GM19099 (cell line): ENCODE results near the gene C9orf50.

Experiments
- POLR2A ChIP-seq: IDR thresholded peaks from 3 replicates; pipeline ENCODE4 v1.6.1; 2011; ENCODE audit warnings: low read depth; ENCODE audit not compliant: insufficient read length; ENCODE audit errors: extremely low read depth

C9orf50 gene

DNA sequence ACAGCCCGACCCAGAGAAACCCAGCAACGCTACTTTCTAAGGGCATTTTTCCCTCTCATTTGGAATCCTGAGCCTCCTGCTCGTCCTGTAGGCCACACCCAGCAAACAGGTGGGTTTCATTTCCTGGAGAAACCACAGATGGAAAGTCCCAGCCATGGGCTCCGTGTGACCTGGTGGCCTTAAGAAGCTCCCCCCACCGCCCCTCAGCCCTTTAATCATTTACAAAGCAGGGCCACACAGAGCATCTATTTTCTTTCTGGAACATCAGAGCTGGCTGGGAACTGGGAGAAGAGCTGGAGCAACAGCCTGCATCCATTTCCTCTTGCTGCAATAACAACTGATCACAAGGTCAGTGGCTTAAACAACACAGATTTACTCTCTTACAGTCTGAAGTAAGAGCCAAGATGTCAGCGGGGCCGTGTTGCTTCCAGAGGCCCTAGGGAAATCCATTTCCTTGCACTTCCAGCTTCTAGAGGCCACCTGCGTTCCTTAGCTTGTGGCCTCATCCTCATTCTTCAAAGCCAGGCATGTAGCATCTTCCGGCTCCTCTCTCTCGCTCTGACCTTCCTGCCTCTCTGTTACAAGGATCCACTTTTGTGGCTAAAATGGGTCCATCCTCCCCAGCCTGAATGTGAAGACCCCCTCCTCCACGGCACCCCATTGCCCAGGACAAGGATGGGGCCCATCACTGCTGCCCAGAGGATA, 40.5 kb downstream of the C9orf50 start:
- peak; percentile 28 for TF ChIP-seq POLR2A

DNA sequence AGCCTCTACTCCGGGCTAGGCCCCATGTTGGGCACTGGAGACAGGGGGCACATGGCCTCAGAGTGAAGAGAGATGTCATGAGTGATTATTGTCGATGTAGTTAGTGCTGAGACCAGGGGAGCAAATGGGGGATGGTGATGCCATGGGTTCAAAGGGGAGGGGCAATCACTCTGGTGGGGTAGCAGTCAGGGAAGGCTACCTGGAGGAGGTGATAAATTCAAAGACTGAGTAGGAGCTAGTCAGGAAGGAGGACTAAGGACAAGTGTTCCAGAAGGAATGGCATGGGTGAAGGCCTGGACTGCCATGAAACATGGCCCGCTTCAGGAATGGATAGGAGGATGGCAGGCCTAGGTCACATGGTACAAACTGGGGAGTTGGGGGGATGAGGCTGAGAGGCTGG, 41.6 kb downstream of the C9orf50 start:
- no peak for TF ChIP-seq POLR2A

DNA sequence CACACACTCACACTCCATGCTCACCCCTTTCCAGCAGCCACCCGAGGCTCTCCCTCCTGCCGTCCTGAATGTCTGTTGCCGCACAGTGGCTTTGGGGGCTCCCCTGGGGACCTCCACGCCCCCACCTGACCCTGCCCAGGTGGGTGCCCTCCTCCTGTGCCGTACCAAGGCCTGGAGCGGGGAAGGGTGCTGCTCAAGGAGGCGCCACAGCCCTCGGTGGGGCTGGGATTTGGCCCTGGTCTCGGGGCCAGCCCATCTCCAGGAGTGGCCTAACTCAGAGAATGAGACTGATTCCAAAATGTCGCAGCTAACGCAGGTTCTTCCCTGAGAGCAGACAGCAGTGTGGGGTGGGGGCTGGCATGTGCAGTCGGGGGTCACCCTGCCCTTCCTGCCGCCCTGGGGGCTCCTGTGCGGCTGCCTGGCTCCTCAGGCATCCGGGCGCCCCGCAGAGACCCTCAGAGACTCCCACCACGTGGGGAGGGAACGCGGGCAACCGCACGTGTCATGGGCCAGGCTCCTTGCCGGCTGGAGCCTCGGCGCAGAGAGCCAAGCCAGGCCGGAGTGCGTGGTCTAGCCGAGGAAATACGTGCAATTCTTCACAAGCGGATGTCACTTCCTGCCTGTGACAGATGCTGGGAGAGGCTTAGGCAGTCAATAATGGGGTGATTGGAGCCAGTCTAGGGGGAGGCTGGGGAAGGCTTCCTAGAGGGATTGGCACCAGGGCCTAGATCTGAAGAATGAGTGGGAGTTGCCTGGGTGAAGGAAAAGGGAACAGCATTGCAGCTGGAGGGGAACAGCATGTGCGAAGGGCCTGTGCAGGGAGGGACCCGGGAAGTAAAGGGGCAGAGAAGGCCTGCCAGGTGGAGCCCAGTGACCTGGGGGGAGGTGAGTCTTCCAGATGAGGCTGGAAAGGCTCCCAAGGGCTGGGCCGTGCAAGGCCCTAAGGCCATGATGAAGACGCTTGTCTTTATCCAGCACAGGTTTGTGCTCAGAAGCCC, 44.1 kb downstream of the C9orf50 start:
- TF ChIP-seq POLR2A = no peak

DNA sequence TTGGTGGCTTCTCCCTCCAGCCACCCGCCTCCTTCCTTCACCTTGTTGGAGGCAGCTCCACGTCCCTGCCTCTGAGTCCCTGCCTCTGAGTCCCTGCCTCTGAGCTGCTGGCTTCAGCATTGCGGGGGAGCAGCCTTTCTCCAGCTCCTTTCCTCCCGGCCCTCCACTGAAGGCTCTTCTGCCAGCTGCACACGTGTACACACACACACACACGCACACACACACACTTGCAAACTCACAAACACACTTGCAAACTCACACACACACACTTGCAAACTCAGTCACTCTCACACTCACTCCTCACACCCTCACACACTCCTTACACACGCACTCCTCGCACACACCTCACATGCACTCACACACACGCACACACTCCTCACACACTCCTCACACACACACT, 45.1 kb downstream of the C9orf50 start:
- TF ChIP-seq POLR2A = no peak

DNA sequence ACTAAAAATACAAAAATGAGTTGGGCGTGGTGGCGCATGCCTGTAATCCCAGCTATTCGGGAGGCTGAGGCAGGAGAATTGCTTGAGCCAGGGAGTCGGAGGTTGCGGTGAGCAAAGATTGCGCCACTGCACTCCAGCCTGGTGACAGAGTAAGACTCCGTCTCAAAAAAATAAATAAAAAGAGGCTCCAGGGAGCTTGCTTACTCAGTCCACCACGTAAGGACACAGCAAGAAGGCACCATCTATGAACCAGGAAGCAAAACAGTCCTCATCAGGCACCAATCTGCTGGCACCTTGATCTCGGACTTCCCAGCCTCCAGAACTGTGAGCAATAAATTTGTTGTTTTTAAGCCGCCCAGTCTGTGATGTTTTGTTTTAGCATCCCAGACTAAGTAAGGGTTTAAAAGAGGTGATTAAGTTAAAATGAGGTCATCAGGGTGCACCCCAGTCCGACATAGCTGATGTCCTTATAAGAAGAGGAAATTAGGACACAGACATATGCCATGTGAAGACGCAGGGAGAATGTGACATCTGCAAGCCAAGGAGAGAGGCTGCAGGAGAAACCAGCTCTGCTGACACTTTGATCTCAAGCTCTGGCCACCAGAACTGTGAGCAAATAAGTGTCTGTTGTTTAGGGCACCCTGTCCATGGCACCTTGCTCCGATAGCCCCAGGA, 45.9 kb downstream of the C9orf50 start:
- no peak for TF ChIP-seq POLR2A

DNA sequence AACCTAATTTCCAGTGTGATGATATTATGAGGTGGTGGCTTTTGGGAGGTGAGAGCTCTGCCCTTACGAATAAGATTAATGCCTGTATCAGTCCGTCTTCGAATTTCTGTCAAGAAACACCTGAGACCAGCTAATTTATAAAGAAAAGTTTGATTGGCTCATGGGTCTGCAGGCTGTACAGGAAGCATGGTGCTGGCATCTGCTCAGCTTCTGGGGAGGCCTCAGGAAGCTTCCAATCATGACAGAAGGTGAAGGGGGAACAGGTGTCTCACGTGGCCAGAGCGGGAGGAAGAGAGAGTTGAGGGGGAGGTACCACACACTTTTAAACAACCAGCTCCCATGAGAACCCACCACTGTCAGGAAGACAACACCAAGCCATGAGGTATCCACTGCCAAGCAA, 46.9 kb downstream of the C9orf50 start:
- no peak for TF ChIP-seq POLR2A

DNA sequence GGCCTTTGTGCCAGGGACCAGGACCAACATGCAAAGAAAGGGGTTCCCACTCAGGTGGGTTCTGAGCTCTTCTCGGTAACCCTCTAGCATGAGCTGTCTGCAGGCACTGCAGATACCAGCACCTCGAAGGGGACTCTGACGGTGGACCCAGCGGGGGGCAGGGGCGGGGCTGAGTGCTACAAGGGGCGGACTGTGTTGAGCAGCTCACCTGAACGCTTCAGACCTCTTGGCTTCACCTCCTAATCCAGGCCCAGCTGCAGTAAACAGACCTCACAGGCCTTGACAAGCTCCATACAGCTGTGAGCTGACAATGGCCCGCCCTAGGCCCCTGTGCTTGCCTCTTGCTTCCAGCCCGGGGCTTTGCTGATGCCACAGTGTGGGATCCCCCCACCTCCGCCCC, 48.4 kb downstream of the C9orf50 start:
- TF ChIP-seq POLR2A = no peak

DNA sequence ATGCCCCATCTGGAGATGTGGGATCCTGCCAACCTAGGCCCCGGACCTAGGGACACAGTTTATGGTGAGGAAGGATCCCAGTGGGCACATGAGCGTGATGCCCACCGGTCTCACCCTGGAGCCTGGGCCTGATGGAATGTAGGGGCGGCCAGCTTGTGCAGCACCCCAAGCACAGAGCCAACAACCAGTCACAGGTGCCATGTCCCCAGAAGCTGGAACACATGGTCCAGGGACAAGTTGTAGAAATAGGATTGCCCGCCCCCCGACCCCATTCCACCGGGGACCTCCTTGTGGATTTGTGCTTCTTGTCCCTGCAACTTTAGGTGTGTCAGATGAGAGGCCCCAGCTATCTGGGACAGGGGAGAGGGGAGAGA, 48.9 kb downstream of the C9orf50 start:
- TF ChIP-seq POLR2A = no peak

DNA sequence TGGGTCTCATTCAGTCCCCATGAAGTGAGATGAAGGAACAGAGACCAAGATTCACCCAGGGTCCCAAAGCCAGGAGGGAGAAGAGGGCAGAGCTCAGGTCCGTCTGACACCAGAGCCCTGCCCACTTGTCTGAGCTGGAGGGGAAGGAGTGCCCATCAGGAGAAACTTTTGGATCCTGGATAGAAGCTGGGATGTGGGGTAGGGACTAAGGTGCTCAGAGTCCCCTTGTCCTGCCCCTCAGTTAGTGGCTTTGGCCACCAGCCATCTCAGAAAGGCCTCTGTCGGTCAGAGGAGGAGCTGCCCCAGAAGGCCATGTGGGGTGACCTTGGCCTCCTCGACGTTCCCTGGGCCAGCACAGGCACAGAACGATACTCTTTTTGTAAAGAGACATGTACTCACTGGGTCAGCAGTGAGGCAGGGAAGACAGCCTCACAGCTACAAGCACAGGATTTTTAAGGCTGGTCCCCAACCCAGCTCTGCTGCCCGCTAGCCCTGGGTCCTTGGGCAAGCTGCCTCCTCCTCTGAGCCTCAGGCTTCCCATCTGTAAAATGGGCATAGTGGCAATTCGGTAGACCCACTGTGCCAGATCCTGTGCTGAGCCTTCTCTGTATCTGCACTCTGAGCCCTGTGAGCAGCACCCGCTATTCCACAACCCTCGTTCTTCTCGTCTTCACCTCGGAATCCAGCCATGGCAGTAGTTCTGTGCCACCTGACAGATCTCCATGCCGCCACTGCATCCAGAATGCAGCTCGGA, 49.4 kb downstream of the C9orf50 start:
- no peak for TF ChIP-seq POLR2A

DNA sequence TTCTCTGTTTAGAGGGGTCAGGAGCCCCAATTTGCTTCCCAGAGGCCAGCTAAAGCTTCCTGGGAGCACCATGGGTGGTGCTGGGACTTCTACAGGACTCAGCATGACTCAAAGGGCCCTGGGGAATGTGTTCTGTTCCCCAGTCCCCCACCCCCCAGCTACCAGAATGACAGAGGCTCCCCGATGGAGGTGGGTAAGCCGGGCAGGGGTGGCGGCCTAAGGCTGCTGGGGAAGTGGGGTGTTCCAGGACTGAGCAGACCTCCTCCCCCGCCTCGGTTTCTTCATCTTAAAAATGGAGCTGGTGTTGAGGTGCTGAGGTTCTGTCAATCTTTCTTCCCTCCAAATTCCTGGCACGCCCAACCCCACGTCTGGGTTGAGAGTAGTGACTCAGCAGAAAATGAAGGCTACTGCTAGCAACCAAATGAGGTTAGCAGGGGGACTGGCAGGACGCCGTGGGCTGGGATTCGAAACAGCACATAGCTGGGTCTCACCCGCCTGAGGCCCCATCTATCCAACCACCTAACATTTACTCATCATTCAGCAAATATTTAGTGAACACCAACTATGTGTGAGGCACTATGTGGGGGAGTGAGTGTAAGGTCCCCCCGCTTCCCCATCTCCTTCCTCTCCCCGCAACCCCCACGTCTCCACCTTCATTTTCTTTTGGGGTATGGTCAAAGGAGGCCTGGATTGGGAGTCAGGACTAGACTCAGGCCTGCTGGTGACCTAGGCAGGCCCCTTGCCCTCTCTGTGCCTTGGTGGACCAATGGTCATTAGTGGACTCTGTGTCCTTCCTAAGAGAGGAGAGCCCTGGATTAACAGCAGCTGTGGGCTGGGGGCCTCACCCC, 50.2 kb downstream of the C9orf50 start:
- no peak for TF ChIP-seq POLR2A

DNA sequence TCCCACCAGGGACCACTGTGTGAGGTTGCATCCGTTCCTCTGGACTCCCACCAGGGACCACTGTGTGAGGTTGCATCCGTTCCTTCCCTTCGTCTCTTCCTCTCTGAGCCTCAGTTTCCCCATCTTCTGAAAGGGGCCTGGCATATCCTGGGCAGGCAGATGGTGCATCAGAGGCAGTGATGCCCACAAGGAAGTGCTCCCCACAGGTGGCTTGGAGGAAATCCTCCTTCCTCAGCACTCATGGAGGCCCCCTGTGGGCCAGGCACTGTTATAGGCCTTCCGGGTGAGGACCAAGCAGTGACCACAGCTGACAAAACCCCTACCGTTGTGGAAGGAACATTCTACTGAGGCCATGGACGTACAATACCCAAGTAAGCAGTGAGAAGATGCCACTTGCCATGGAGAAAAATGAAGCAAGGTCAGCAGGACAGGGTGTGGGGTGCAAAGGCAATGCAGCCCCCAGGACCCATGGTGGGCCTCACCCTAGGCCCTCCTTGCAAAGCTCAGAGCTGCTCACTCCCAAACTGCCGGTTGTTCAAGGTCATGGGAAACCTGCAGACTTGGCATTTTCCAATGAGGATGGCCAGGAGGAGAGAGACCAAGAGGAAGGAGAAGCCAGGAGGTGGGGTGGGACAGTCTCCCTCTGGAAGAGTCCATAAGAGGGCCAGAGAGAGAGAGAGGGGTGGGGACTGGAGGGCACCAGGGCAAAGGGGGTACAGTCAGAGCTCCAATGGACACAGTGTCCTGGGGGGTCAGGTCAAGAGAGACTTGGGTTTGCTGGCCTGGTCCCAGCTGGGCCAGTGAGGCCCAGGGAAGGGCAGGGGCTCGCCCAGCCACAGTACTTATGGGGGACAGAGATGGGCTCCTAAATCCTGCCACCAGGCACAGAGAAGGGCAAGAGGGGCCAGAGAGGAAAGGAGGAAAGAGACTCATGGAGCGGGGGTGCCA, 51.1 kb downstream of the C9orf50 start:
- TF ChIP-seq POLR2A = no peak

DNA sequence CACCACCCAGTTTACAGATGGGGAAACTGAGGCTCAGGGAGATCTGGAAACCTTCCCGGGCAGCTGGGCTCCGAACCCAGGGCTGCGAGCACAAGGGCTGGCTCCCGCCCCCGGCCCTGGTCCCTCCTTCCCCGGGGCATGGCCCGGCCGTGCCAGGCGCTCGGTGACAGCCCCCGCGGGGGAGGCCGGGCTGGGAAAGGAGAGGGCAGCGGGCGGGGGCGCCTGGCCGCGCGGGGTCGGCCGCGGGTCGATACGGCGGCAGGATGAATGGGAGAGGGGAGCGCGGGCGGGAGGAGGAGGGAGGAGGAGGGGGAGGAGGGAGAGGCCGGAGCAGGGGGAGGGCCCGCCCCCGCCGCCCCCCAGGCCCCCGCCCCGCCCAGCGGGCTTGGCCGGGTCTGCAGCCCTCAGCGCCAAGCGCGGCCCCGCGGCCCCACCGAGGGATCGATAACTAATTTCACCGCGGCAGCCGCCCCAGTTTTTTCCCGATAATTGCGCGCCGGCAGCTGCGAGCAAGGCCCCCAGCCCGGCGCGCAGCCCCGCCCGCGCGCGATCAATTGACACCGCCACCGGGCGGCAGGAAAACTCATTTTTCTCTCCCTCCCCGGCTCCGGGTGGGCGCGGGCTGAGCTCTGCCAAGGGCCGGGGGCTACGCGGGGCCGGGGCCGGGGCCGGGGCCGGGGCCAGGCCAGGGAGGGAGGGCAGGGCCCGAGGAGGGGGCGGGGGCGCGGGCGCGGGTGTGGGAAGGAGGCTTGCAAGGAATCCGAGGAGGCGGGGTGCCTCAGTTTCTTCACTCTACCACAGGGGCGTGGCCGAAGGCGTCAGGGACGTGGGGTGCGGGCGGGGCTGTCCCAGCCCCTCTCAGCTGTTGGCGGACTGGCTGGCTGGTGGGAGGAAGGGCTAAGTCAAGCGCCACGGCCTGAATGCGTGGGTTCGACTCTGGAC, 52.1 kb downstream of the C9orf50 start:
- TF ChIP-seq POLR2A = no peak
